ENCODE data around the gene CLIC6. TPM values are rescaled to one million over a fixed set of nuclear protein-coding genes. Genes with fewer than 3 reads are reported as not detected.

The CLIC6 gene
- total RNA-seq, 2 donors from 2014 or later, result 4.8 to 9.3 TPM

DNA sequence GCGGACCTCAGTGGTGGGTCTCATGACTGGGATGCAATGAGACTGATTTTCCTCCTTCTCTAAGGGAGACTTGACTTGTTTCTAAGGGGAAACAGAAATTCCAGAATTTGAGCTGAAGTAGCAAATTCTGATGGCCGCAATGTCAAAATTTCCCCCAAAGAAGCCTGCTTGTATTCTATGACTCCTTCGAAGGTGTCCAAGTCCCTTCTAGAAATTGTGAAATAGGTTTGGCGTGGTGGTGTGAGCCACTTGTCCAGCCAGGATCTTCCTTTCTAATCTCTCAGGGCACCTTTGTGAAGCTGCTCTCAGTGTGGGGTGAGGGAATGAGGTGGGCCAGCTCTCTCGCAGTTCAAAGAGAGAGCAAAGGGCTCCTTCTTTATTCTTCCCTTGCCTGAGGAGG is 19.9 kb downstream of the CLIC6 start:
- no peak for ATAC-seq
- intact Hi-C loops (cut with DNase I), result no loop called here
- DNase-seq, result no peak

GRCh38 chr21:34690041-34690792 is 21.4 kb downstream of the CLIC6 start:
- DNase-seq, result no peak
- peak in 1 of 2 donors; percentile 70 for ATAC-seq
- intact Hi-C loops (cut with DNase I), result no loop called here

- DNase-seq (no peak), ATAC-seq (peak in 1 of 2 donors; percentile 31)
- intact Hi-C loops (cut with DNase I), result no loop called here
Measured at GRCh38 chr21:34690793-34691175, 22.0 kb downstream of the CLIC6 start.

DNA sequence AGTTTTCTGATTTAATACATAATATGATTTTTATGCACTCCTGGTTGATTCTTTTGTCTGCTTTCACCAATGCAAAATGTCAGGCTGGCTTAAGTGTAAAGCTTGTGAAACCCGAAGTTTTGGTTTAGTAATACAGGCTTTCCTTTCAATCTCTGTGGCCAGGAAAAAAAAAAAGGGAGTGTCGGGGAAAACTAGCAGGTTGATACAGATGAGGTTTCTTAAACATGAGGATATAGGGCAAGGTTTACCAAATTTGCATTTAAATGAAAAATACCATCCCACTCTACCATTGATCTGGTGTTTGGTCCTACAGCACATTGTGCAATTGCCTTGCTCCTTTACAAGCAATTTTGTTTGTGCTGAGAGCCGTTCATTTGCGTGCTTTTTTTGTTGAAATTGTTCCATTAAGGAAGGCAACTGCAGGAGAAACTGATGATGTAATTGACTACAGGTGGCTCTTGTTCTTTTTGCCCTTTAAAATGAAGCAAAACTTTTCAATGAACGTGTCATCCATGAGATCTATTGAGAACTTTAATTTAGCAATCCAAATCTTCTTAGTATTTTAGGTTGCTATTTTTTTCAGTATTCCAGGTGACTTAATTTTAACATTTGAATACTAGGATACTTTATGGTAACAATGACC is 22.7 kb downstream of the CLIC6 start:
- DNase-seq, result no peak
- intact Hi-C loops (cut with DNase I), result no loop called here
- ATAC-seq, result no peak

DNA sequence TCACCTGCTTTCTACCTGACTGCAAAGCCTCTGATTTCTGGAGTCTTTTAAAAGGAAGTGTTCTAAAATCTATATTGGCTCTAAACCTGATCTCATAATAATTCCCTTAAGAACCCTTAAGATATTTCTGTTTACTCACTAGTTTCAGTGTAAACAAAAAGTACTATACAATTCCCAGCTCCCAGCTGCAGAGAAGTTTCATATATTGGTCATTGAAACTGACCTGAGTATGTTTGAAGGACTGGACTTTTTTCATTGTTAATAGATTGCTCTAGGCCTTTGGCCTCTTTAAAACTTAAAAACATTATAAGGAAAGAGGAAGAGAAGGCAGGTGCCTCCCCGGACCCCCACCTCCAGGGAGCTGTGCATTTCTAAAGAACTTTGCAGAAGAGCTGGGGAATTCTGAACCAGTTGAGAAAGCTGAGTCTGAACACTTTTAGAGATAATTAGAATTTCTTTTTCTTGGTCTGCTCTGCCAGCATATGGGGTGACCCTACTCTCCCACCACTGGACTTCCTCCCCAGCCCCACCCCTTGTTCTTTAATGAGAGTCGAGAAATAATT is 23.7 kb downstream of the CLIC6 start:
- ATAC-seq (no peak), DNase-seq (no peak)
- intact Hi-C loops (cut with DNase I), result no loop called here

- peak; percentile 51 to 55 for ATAC-seq
- DNase-seq, result no peak
- intact Hi-C loops (cut with DNase I), result no loop called here
Measured at GRCh38 chr21:34693192-34693810, 24.5 kb downstream of the CLIC6 start.

GRCh38 chr21:34695434-34695833 is 26.6 kb downstream of the CLIC6 start:
- intact Hi-C loops (cut with DNase I), result no loop called here
- no peak for DNase-seq
- no peak for ATAC-seq

GRCh38 chr21:34696121-34696520 is 27.3 kb downstream of the CLIC6 start:
- DNase-seq (no peak), ATAC-seq (no peak)
- intact Hi-C loops (cut with DNase I), result no loop called here

GRCh38 chr21:34697826-34698225 is 29.0 kb downstream of the CLIC6 start:
- no peak for ATAC-seq
- intact Hi-C loops (cut with DNase I), result no loop called here
- DNase-seq, result no peak

- intact Hi-C loops (cut with DNase I), result no loop called here
- no peak for DNase-seq
- no peak for ATAC-seq
Measured at GRCh38 chr21:34698270-34699015, 29.6 kb downstream of the CLIC6 start.

DNA sequence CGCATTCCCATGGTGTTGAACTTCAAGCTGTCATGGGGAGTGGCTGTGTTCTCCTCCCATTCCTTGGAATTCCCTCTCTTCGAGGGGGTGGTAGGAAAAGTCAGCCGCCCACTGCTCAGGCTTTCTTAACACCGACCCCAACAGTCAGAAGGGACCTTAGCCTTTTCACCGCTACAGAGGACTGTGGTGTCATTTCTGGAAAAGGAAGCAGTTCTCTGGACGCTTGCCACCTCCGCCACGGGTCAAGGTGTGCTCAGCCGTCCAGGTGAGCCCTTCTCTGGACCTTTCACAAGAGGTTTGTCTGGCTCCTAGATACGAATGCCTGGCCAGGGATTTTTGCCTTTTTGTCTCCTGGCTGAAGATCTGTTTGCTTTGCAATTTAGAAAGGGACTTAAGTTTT is 31.8 kb downstream of the CLIC6 start:
- intact Hi-C loops (cut with DNase I), result no loop called here
- DNase-seq (no peak), ATAC-seq (no peak)

DNA sequence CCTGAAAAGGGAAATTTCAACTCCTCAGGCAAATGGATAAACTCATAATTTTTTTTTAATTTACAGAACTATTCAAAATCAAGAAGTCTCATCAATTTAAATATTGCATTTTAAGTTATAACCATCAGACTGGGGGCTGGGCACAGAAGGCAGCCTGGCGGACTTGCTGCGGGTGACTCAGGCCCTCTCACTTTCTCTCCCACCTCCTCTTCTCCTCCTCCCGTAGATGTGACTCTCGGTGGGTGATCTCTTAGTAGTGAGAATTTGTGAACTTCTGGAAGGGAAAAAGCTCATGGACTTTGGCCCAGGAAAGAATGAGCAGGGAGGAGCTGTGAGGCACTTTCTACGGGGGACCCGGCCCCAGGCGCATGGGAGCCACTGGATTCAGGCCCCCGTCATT is 32.9 kb downstream of the CLIC6 start:
- ATAC-seq (peak in 1 of 2 donors; percentile 24), DNase-seq (no peak)
- intact Hi-C loops (cut with DNase I), result no loop called here

DNA sequence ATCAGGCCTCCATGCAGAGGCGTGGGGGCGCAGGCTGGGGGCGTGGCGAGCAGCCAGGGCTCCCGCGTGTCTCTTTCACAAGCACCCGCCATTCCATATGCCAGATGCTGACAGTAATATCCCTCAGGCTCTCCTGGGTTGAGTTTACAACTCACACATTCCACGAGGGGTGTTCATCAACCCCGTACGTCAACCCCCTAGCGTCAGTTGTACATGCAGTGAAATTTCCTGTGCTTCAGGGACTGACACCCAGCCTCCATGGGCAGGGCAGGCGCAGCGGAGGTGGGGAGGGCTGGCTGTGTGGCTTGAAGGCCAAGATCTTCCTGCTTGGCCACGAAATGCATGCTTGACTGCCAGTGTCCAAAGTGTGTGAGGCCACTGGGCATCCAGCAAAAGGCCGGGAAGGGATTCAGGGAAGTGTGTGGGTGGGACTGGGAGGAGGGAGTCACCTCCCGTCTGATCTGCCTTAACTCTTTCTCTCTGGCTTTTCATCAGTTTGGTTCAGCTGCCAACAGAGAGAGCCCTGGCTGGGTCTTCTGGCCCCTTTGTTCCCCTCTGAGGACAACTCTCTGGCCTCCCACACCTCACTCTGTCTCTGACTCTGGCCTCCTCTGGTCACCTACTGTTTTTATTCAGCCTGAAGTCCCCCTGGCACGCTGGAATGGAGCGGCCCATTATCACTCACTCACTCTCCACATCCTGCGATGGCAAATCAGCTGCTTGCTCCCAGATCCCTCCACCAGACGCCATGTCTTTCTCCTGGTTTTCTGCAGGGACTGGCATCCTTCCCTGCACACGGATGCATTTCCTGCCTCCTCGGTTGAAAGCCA is 33.8 kb downstream of the CLIC6 start:
- ATAC-seq (peak; percentile 73 to 75), DNase-seq (peak; percentile 73)
- intact Hi-C loops (cut with DNase I), result no loop called here

GRCh38 chr21:34703571-34703970 is 34.8 kb downstream of the CLIC6 start:
- intact Hi-C loops (cut with DNase I), result no loop called here
- ATAC-seq (no peak), DNase-seq (no peak)

DNA sequence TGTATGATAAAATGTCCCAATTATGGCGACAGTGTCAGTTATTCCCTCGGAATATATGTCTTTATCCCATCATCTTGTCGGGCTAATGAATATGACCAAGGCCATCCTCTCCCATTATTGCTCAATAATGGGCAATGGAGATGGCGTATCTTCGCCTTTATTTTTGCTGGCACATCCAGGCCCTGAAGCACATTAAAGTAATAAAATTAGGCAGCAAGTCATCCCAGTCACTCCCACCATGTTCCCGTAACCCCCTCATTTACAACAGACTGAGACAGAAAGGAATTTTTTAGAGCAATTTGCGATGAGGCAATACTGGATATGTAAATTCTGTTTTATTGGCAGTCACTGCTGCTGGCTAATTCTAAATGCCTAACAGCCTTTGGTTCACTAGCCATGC is 35.3 kb downstream of the CLIC6 start:
- ATAC-seq (peak; percentile 19 to 32), DNase-seq (no peak)
- intact Hi-C loops (cut with DNase I), result no loop called here

DNA sequence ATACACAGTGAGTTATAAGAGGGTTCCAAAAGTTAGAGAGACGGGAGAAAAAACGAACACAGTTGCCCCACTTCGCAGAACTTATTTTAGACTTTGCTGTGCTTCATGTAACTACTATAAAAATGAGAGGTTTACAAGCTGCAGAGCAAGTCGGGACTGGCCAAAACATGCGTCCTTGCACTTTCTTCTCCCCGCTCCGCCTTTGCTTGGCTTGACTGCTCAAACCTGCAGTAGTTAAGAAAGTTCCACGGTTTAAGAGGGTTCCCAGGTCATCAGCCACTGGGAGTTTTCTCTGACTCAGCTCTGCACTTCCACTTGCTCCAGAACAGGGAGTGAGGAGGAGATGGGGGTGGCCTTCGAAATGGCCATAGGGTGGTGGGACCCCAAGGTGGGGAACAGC is 36.2 kb downstream of the CLIC6 start:
- ATAC-seq (no peak), DNase-seq (no peak)
- intact Hi-C loops (cut with DNase I), result no loop called here

GRCh38 chr21:34706337-34706736 is 37.5 kb downstream of the CLIC6 start:
- DNase-seq, result no peak

GRCh38 chr21:34707876-34708325 is 39.1 kb downstream of the CLIC6 start:
- no peak for ATAC-seq
- intact Hi-C loops (cut with DNase I), result no loop called here
- no peak for DNase-seq

More at GRCh38 chr21:34706337-34706736, 37.5 kb downstream of the CLIC6 start:
- intact Hi-C loops (cut with DNase I), result no loop called here
- ATAC-seq, result no peak

- intact Hi-C loops (cut with DNase I), result no loop called here
- ATAC-seq (no peak), DNase-seq (no peak)
Measured at GRCh38 chr21:34713621-34714020, 44.8 kb downstream of the CLIC6 start.
